Sigmoid colon (tissue), 4 donors: ENCODE measurements around the gene GRK6.

Source experiments
- EP300 ChIP-seq, 4 donors: sonication (generic); formaldehyde crosslinking; IDR thresholded peaks; one replicate each; pipeline ENCODE4 v1.6.1; 2017; ENCODE audit warnings: antibody characterized with exemption in 4 of 4
- POLR2A ChIP-seq, 2 donors: fragments of 450-650 bp; IDR thresholded peaks; one replicate each; pipeline ENCODE4 v1.6.1; 2016; ENCODE audit warnings: antibody characterized with exemption in 2 of 2, mild to moderate bottlenecking in 2 of 2, moderate library complexity in 2 of 2
- POLR2AphosphoS5 ChIP-seq, 4 donors: sonication (generic); formaldehyde crosslinking; IDR thresholded peaks; one replicate each; pipeline ENCODE4 v1.6.1; 2017; ENCODE audit warnings: antibody characterized with exemption in 4 of 4
- TF ChIP-seq, protein P1 (sequence below), 4 experiments: fragments of 450-650 bp in 3 of 4; fragments of 200-600 bp in 1 of 4; IDR thresholded peaks; one replicate each; pipeline ENCODE4 v1.5.1; 2016 to 2019; ENCODE audit warnings: antibody characterized with exemption in 4 of 4, mild to moderate bottlenecking in 3 of 4, moderate library complexity in 2 of 4

DNA sequence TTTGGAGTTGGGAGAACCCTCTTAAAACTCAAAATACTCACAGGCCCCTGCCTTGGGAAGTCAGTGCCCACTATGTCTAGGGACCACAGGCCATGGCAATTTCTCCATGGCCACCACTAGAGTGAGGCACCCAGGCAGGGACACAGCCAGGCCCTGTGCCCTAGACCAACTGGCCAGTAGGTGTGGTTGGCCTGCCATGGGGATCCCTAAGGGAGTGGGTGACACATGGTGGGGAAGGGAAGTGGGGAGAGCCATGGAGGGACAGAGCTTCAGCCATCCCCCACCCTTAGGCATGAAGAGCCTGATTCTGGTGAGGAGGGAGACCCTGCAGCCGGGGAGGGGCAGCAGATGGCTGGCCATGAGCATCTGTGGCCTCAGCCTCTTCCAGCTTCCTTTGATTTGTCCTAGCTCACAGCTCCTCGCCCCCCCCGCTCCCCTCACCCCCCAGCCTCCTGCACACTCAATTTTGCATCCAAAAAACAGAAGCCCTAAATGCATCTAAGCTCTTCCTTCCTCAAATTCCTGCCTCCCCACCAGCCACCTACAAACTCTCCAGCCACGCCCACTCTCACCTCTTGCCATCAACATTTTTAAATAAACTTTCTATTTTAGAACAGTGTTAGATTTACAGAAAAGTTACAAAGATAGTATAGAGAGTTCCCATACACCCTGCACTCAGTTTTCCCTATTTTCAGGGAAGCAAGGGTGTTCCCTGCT is 48.5 kb downstream of the GRK6 start:
- TF ChIP-seq, protein P1, sequence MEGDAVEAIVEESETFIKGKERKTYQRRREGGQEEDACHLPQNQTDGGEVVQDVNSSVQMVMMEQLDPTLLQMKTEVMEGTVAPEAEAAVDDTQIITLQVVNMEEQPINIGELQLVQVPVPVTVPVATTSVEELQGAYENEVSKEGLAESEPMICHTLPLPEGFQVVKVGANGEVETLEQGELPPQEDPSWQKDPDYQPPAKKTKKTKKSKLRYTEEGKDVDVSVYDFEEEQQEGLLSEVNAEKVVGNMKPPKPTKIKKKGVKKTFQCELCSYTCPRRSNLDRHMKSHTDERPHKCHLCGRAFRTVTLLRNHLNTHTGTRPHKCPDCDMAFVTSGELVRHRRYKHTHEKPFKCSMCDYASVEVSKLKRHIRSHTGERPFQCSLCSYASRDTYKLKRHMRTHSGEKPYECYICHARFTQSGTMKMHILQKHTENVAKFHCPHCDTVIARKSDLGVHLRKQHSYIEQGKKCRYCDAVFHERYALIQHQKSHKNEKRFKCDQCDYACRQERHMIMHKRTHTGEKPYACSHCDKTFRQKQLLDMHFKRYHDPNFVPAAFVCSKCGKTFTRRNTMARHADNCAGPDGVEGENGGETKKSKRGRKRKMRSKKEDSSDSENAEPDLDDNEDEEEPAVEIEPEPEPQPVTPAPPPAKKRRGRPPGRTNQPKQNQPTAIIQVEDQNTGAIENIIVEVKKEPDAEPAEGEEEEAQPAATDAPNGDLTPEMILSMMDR (IDR thresholded peaks at IDR 0.05), result no peak
- TF ChIP-seq POLR2A (IDR thresholded peaks at IDR 0.05), result no peak
- peak in 2 of 4 donors; percentile 0 to 30 for TF ChIP-seq POLR2AphosphoS5 (IDR thresholded peaks at IDR 0.05)
- TF ChIP-seq EP300 (IDR thresholded peaks at IDR 0.05), result no peak
